Esophagus squamous epithelium (tissue), 5 donors: ENCODE measurements around the gene ACOT11. TPM values are rescaled to one million over a fixed set of nuclear protein-coding genes. Genes with fewer than 3 reads are reported as not detected.

Experiments used
- DNase-seq: peaks from one replicate; lab custom pipeline; 2025; lab: John Stamatoyannopoulos, UW
- H3K27ac ChIP-seq, 4 donors: fragments of 200-600 bp; sonication (generic); one replicate each; pipeline ENCODE4 v1.5.1; 2016 to 2019; ENCODE audit warnings: mild to moderate bottlenecking in 1 of 4
- H3K27me3 ChIP-seq, 4 donors: fragments of 200-600 bp; sonication (generic); 1 replicate in 3 of 4; 2 replicates in 1 of 4; pipeline versions ENCODE4 v1.5.1 to v1.6.0; 2017 to 2021; ENCODE audit warnings: antibody characterized with exemption in 1 of 4
- H3K36me3 ChIP-seq, 3 donors: fragments of 200-600 bp; sonication (generic); one replicate each; pipeline ENCODE4 v1.5.1; 2016 to 2019
- H3K4me1 ChIP-seq, 3 donors: fragments of 200-600 bp; sonication (generic); one replicate each; pipeline ENCODE4 v1.5.1; 2017 to 2019
- H3K4me3 ChIP-seq, 4 donors: fragments of 200-600 bp; sonication (generic); 1 replicate in 3 of 4; 2 replicates in 1 of 4; pipeline ENCODE4 v1.5.1; 2016 to 2019; ENCODE audit warnings: mild to moderate bottlenecking in 2 of 4, moderate library complexity in 1 of 4
- H3K9me3 ChIP-seq, 3 donors: fragments of 200-600 bp; sonication (generic); one replicate each; pipeline ENCODE4 v1.5.1; 2016 to 2019
- POLR2A ChIP-seq, 4 donors: fragments of 450-650 bp; IDR thresholded peaks; one replicate each; pipeline ENCODE4 v1.6.1; 2017; ENCODE audit warnings: antibody characterized with exemption in 4 of 4, mild to moderate bottlenecking in 4 of 4, moderate library complexity in 3 of 4
- WGBS, 2 donors: methylation state at CpG; one replicate each; pipeline ENCODE4 v1.1.5; 2018; 5-methylcytosine and 5-hydroxymethylcytosine counted together
- intact Hi-C: fragments of 100-400 bp; cut with DNase I; formaldehyde crosslinking; loops from one replicate; pipeline ENCODE4 v1.15.0; 2022
- total RNA-seq, 4 donors: library from RNA; depleted of rRNA; stranded (reverse); fragments of >200 nt; gene quantifications; one replicate each; pipeline ENCODE4 v1.1.0, GENCODE V29; 2016
- TF ChIP-seq, protein P1 (sequence below), 6 experiments: fragments of 450-650 bp in 4 of 6; fragments of 200-600 bp in 2 of 6; sonication (generic) in 2 of 6; IDR thresholded peaks; one replicate each; pipeline ENCODE4 v1.5.1; 2016 to 2019; ENCODE audit warnings: antibody characterized with exemption in 6 of 6, mild to moderate bottlenecking in 4 of 6, moderate library complexity in 4 of 6
- donor health status: DM: yes; HTN: yes; CAD: no.

Gene ACOT11
- total RNA-seq, 4 donors from 2014 or later = 10.1 to 33.9 (median 20.3) TPM

DNA sequence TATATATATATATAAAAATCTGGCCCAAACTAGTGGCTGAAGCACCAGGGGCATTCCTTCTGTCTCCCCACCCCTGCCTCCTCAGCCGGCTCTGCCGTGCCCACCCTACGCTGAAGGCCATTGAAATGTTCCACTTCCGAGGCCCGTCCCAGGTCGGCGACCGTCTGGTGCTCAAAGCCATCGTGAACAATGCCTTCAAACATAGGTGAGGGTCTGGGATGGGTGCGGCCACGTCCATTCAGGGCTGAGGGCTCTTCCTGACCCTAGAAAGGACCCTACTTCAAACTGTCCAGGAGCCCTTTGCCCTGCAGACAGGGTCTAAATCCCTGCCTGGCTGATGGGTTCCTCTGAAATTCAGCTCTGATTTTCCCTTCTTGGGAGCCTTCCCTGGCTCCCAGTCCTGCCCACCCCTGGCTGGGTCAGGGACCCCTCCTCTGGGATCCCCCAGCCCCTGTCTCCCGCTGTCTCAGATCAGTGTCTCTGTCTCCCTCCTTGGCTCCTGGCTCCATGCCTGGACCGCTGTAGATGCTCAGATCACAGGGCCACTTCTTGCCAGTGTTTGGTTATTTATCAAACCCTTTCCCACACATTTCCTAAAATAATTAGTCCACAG lies 51.3 kb downstream of the ACOT11 start:
- H3K27me3 ChIP-seq = no peaks in the 10 kb centered on the region
- intact Hi-C loops = no loop called here
- H3K9me3 ChIP-seq = no peaks in the 10 kb centered on the region
- DNase-seq = no peak
- H3K36me3 ChIP-seq = peaks cover 0 to 84% (median 6%) of the 10 kb centered on the region in 3 donors
- H3K4me3 ChIP-seq = no peak overlapping the region
- TF ChIP-seq, protein P1, sequence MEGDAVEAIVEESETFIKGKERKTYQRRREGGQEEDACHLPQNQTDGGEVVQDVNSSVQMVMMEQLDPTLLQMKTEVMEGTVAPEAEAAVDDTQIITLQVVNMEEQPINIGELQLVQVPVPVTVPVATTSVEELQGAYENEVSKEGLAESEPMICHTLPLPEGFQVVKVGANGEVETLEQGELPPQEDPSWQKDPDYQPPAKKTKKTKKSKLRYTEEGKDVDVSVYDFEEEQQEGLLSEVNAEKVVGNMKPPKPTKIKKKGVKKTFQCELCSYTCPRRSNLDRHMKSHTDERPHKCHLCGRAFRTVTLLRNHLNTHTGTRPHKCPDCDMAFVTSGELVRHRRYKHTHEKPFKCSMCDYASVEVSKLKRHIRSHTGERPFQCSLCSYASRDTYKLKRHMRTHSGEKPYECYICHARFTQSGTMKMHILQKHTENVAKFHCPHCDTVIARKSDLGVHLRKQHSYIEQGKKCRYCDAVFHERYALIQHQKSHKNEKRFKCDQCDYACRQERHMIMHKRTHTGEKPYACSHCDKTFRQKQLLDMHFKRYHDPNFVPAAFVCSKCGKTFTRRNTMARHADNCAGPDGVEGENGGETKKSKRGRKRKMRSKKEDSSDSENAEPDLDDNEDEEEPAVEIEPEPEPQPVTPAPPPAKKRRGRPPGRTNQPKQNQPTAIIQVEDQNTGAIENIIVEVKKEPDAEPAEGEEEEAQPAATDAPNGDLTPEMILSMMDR (IDR thresholded peaks at IDR 0.05) = no peak
- TF ChIP-seq POLR2A (IDR thresholded peaks at IDR 0.05) = no peak
- WGBS, 2 donors = 84 to 87% methylated on average over 10 to 13 of the region's 13 CpGs
- H3K27ac ChIP-seq = no peak overlapping the region
- H3K4me1 ChIP-seq = peaks cover 3 to 9% (median 8%) of the 10 kb centered on the region in 3 donors

DNA sequence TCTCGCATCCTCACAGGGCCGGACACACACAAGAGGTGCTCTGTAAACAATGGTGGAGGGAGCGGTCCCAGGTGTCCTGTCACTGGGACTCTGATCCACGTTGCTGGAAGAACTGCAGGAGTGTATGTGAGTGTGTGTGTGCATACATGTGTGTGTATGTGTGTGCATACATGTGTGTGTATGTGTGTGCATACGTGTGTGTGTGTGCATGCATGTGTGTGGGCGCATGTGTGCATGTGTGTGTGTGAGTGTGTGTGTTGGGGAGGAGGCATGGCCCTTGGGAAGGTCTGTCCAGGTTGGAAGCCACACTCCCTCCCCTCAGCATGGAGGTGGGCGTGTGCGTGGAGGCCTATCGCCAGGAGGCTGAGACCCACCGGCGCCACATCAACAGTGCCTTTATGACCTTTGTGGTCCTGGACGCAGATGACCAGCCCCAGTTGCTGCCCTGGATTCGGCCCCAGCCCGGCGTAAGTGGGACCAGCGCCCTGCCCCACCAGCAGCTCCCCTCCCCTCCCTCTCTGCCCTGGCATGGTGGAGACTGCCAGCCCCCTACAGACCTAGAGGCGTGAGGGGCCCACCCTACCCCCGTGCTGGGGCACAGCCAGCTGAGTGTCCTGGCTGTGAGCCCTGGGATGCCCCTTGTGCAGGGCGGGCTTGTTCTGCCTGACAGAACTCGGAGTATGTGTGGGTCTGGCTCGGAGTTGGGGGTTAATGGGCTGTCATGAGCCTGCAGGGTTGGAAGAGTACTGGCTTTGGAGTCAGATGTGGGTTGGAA lies 53.1 kb downstream of the ACOT11 start:
- TF ChIP-seq, protein P1 (IDR thresholded peaks at IDR 0.05) = no peak
- no peak for TF ChIP-seq POLR2A (IDR thresholded peaks at IDR 0.05)
- Histone ChIP-seq H3K9me3 (no peaks in the 10 kb centered on the region), H3K4me3 (no peak overlapping the region), H3K4me1 (peaks cover 5 to 17% (median 15%) of the 10 kb centered on the region in 3 donors), H3K27ac (no peak overlapping the region), H3K36me3 (peaks cover 0 to 76% (median 3%) of the 10 kb centered on the region in 3 donors), H3K27me3 (no peaks in the 10 kb centered on the region)
- 80 to 83% methylated on average over 6 to 10 of the region's 21 CpGs for WGBS, 2 donors
- no peak for DNase-seq
- intact Hi-C loops = no loop called here

DNA sequence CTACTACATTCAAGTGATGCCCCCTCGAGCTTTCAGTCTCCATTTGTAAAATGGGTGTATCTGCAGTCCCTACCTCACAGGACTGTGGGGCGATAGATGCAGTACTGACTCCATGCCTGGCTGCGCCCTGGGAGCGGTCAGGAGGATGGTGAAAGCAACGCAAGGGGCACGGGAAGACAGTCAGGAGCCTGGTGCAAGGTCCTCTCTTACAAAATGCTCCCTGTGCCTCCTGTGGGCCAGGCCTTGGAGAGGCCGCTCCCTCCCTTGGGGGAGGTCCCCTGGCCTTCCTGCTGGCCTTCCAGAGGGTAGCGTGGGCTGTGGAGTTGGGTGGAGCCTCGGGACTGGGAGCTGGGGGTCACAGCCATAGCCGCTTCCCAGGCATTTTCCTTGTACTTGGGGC lies 53.7 kb downstream of the ACOT11 start:
- Histone ChIP-seq H3K36me3 (peaks cover 0 to 76% (median 0%) of the 10 kb centered on the region in 3 donors), H3K27ac (no peak overlapping the region), H3K4me3 (no peak overlapping the region), H3K9me3 (no peaks in the 10 kb centered on the region), H3K27me3 (no peaks in the 10 kb centered on the region), H3K4me1 (peaks cover 5 to 17% (median 15%) of the 10 kb centered on the region in 3 donors)
- no peak for TF ChIP-seq POLR2A (IDR thresholded peaks at IDR 0.05)
- no peak for DNase-seq
- intact Hi-C loops = no loop called here
- 88 to 100% methylated on average over 1 to 5 of the region's 10 CpGs for WGBS, 2 donors

DNA sequence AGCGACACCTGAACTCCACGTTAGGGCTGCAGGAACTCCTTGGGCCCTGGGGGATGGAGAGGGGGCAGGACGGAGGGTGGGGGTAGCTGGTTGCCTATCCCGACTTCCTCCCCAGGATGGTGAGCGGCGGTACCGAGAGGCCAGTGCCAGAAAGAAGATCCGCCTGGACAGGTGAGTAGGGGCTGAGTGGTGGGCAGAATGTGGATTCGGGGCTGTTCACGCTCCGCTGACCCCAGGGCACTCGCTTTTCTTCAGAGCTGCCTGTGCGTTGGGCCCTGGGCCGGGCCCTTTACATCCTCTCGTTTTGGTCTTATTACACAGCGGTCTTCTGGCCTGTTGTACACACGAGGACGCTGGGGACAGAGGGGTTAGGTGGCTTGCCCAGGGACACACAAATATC lies 54.5 kb downstream of the ACOT11 start:
- no peak overlapping the region for H3K27ac ChIP-seq
- peaks cover 5 to 17% (median 15%) of the 10 kb centered on the region in 3 donors for H3K4me1 ChIP-seq
- no peaks in the 10 kb centered on the region for H3K9me3 ChIP-seq
- no peaks in the 10 kb centered on the region for H3K27me3 ChIP-seq
- no peak overlapping the region for H3K4me3 ChIP-seq
- TF ChIP-seq, protein P1 (IDR thresholded peaks at IDR 0.05) = no peak
- TF ChIP-seq POLR2A (IDR thresholded peaks at IDR 0.05) = no peak
- intact Hi-C loops = no loop called here
- H3K36me3 ChIP-seq = peaks cover 0 to 76% (median 0%) of the 10 kb centered on the region in 3 donors
- 80 to 100% methylated on average over 1 to 7 of the region's 18 CpGs for WGBS, 2 donors
- no peak for DNase-seq

DNA sequence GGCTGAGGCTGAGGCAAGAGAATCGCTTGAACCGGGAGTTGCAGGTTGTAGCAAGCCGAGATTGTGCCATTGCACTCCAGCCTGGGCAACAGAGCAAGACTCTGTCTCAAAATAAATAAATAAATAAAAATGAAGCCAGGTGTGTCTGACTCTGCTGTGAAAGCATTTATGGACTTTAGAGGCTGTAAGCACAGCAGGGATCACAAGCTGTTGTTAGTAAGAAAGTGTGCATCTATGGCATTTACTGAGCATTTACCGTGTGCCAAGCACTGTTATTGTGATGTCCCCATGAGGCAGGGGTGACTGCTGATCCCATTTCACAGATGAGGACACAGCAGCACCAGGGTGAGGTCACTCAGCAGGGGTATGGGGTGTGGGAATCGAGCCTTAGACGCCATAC lies 55.2 kb downstream of the ACOT11 start:
- peaks cover 5 to 17% (median 15%) of the 10 kb centered on the region in 3 donors for H3K4me1 ChIP-seq
- no peak overlapping the region for H3K27ac ChIP-seq
- H3K4me3 ChIP-seq = no peak overlapping the region
- no peak for DNase-seq
- WGBS, 2 donors = 84 to 86% methylated on average over 2 to 6 of the region's 6 CpGs
- H3K36me3 ChIP-seq = peaks cover 0 to 76% (median 0%) of the 10 kb centered on the region in 3 donors
- TF ChIP-seq, protein P1 (IDR thresholded peaks at IDR 0.05) = no peak
- H3K27me3 ChIP-seq = no peaks in the 10 kb centered on the region
- no peaks in the 10 kb centered on the region for H3K9me3 ChIP-seq
- intact Hi-C loops = no loop called here
